SHP77 (cell line): ENCODE data around the gene GOLGA6L9.
"Not testable (repeated sequence)": the region's sequence is repeated elsewhere in the genome, so short reads cannot be mapped to it uniquely, and the experiment has no call there.

Source experiments
- DNase-seq, 2 experiments: peaks; one replicate each; lab custom pipeline; 2025; lab: John Stamatoyannopoulos, UW

The GOLGA6L9 gene, protein sequence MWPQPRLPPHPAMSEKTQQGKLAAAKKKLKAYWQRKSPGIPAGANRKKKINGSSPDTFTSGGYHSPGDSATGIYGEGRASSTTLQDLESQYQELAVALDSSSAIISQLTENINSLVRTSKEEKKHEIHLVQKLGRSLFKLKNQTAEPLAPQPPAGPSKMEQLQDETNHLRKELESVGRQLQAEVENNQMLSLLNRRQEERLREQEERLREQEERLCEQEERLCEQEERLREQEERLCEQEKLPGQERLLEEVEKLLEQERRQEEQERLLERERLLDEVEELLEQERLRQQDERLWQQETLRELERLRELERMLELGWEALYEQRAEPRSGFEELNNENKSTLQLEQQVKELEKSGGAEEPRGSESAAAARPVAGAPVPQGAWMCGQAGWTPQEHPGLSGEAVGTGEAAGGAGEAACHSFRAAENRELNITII

DNA sequence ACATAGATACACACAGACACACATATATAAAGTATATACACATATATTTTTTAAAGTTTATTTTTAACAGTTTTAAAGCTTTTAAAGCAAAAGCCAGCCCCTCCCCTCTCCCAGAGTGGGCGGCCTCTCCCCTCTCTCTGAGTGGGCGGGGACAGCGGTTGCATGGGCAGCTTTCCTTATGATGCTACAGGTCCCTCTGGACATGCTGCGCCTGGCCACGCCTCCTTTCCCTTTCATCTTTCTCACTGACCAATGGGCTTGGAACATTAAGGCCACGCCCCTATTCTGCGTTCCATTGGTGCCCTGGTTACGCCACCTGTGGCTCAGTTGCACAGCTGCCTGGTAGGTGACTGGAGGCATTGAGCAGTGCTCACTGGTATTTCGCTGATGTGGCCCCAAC lies at the start of gene GOLGA6L9:
Gene GOLGA6L9 (plus strand): TSS at position 124 of the 400 bp plus-strand sequence. CDS start 264 bp downstream, at position 388.
- not testable (repeated sequence) for DNase-seq

DNA sequence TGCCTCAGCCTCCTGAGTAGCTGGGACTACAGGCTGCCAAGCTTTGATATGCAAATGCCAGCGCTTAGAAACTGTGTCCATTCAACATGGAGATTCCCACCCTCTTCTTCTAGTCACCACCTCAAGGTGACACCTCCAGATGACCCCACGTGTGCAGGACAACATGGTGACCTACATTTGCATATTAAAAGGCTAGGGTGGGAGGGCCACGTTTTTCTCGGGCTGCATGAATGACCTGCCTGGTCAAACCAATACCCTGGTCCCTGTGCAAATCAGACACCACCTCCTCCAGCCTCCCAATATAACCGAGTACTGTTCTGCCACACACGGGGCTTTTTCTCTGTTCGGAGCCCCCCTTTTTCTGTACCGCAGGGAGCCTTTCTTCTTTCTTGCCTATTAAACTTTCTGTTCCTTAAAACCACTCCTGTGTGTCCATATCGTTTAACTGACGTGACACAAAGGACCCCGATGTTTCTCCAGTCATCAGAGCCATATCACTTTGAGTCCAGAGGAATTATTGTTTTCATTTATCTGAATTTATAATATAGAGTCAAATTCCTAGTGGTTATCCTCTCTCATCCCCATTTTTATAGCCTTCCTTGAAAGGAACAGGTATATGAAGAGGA lies 48.2 kb upstream of the GOLGA6L9 start:
- not testable (repeated sequence) for DNase-seq

DNA sequence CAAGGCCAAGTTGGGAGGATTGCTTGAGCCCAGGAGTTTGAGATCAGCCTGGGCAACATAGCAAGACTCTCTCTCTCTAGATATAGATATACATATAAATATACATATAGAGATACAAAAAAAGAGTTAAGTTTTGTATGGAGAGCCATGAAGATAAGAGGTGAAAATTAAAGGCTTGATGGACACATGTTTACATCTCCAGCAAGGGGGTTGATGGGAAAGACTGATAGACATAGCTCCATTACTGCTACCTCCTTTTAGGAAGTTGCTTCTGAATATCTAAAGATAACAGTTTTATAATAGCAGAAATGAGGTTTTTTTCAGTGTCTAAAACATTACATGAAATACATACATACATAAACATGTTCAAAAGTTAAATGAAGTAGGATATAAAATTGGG lies 42.4 kb upstream of the GOLGA6L9 start:
- not testable (repeated sequence) for DNase-seq

DNA sequence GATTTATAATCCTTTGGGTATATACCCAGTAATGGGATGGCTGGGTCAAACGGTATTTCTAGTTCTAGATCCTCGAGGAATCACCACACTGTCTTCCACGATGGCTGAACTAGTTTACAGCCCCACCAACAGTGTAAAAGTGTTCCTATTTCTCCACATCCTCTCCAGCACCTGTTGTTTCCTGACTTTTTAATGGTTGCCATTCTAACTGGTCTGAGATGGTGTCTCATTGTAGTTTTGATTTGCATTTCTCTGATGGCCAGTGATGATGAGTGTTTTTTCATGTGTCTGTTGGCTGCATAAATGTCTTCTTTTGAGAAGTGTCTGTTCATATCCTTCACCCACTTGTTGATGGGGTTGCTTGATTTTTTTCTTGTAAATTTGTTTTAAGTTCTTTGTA lies 39.5 kb upstream of the GOLGA6L9 start:
- not testable (repeated sequence) for DNase-seq

DNA sequence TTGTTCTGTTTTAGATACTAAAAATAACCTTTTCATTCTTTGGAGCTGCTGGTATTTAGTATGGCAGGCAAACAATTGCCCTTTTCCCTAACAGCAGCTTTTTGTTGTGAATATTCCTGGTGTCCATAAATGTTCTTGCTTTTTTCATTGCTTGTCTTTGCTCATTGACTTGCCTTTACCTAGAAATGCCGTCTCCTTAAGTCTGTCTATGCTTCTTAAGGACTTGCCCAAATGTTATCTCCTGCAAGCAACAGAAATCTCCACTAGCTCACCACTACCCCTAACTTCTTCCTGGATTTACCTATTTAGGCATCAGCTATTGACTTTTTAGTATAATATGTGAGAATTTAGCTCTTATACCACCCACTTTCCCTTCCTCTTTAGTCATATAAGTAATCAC lies 37.5 kb upstream of the GOLGA6L9 start:
- DNase-seq, result not testable (repeated sequence)

DNA sequence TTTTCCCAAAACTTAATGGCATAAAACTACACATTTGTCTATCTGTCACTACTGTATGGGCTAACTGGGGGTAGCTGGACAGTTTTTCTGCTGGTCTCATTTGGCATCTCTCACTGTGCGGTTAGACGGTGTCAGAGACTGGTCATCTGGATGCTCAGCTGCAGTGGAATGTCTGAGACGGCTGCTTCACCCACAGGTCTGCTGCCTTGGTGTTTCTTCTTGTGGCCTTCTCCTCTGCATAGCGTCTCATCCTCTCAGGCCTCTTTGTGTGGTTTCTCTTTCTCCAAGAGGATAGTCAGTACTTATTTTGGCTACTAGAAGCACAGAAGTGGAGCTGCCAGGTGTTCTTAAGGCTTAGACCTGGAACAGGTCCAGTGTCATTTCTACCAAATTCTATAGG lies 35.9 kb upstream of the GOLGA6L9 start:
- no peak for DNase-seq

DNA sequence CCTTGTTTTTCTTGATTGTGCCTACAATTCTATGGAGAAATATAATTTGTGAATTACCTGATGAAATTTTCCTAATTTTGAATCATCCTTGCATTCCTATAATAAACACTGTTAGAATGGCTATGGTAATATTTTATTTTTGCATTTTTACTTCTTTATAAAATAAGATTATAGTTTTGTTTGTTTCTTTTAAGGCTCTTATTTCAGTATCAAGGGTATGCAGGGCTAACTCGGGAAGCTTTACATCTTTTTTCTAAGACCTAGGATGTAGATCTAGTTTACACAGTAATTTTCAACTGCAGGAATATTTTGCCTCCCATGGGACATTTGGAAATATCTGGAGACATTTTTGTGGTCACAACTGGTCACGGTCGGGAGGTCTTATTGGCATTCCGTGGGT lies 33.8 kb upstream of the GOLGA6L9 start:
- DNase-seq, result not testable (repeated sequence)

DNA sequence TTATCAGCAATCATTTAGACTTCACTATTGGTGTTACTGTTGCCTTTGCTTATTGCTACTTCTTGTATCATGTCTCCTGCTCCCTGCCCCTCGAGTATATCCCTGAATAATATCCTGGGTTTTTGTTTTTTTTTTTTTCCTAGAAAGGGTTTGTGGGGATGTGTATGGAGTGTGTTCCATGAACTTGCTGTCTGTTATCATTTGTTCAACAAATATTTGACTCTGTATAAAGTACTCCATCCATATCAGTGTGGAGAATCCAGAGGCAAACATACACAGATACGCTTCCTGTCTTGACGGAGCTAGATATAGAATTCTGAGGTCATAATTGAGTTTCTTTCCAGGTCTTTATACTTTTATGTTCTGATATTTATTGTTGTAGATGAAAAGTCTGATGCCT lies 31.8 kb upstream of the GOLGA6L9 start:
- DNase-seq, result no peak

DNA sequence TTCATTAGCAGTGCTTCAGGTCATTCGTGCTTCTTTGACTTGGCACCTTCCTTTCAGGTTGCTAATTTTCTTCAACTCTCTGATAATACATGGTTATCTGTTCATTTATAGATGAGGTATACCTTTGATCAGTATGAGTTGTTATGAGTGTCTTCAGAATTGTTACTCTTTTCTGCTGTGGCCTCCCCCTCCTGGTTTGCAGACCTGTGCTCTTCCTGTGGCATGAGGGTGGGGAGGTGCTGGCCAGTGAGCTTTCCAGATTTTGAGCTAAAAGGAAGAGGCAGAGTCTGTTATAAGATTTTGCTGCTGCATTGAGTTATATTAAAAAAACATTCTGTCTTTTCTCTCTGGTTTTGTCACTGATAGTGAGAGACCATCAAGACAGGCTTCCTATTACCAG lies 30.8 kb upstream of the GOLGA6L9 start:
- DNase-seq, result no peak

DNA sequence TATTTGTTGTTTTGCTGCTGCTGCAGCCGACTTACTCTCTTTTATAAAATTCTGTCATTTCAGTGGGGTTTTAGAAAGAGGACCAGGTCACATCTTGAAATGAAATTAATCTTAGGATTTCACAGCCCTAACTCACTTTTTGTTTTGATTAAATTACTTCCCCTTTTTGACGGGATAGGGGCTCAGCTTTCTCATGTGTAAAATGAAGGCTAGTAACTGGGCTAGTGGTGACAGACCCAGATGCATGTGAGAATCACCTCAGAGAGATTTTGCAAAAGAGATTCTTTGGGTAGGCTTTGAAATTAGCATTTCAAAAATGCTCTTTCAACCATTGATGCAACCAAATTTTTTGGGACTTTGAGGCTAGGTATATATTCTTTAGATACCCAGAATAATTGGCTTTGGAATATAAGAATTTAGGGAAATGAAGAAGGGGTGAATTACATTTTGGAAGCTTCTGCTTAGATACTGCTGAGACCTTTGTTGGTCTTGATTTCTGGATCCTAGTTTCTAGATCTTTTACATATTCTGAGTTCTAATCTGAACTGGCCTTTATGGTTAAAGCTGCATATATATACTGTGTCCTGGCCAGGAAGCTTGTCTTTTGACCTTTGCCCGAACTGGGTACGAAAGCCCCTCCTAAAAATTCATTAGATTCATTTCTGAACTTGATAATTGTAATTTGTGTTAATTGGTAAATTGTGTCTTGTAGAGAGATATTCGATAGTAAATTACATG lies 30.1 kb upstream of the GOLGA6L9 start:
- DNase-seq, result not testable (repeated sequence)

DNA sequence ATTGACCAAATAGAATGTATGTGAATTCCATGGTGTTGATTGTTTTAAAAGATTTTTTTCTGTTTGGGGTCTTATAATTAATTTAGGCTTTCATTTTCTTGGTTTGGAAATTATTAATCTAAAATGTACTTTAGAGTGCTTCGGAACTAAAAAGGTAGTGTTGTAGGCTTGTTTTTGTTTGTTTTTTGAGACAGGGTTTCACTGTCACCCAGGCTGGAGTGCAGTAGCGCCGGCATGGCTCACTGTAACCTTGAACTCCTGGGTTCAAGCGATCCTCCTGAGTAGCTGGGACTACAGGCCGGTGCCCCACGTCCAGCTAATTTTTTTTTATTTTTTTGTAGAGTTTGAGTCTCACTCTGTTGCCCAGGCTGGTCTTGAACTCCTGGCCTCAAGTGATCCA lies 27.7 kb upstream of the GOLGA6L9 start:
- not testable (repeated sequence) for DNase-seq

DNA sequence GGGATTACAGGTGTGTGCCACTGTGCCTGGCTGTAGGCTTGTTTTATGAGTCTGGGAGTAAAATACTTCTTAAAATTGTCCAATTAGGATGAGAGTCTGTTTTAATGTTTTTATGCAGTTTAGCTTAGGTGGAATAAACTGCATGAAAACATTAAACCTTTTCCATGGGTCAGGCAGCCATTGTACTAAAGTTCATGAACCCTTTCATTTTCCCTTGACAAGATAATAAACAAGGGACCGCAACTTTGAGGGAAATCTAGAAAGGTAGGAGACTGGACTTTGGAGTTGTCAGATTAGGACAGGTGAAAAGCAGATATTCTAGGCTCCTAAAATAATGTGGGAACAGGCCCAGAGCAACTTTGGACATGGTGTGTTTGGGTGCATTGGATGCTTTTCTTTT lies 27.3 kb upstream of the GOLGA6L9 start:
- DNase-seq, result not testable (repeated sequence)

DNA sequence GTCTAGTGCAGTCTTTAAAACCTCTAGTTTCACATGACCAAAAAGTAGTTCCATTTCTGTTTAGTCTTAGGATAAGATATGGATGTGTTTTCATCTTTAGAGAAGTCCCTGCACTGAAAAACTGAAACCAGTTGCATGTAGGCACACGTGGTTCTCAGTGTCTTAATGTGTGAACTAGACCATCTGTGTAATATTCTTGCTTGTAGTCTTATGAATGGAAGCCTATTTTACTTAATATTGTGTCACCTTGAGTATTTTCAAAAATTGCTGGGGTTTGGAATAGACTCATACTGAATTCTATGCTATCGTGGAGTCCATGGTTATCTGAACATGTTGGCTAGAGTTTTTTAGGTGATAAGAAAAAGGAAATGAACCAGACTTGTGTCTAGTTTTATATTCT lies 23.4 kb upstream of the GOLGA6L9 start:
- DNase-seq, result not testable (repeated sequence)

DNA sequence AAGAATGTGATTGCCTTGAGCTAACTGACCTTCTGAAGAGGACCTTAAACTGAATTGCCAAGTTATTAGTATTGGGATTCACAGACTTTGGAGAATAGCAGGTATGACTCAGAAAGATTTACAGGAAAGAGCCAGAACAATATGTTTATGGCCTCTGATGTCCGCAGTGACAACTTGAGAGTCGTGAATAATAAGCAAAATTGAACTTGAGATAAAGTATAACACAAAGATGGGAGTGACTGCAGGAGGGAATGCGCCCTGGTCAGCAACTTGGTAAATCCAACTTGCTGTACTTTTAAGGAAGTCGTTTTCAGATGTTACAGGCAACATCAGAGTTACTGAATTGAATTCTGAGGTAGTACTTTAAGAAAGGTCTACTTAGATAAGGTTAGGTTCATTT lies 19.3 kb upstream of the GOLGA6L9 start:
- not testable (repeated sequence) for DNase-seq

DNA sequence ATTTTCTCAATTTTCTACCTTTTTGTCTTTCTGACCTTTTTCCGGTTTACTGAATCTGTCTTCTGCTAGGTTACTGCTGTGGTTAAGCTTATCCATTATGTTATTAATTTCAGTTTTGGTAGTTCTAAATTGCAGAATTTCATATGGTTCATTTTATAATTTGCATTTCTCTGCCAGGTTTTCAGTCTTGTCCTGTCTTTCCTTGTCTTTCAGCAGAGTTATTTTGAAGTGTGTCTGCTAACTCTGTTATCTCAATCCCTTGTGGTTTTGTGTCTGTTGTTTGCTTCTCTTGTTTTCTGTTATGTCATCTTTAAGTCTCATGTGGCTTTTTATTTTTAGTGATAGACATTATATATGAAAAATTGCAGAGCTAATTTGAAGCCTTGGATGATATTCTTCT lies 18.0 kb upstream of the GOLGA6L9 start:
- not testable (repeated sequence) for DNase-seq

DNA sequence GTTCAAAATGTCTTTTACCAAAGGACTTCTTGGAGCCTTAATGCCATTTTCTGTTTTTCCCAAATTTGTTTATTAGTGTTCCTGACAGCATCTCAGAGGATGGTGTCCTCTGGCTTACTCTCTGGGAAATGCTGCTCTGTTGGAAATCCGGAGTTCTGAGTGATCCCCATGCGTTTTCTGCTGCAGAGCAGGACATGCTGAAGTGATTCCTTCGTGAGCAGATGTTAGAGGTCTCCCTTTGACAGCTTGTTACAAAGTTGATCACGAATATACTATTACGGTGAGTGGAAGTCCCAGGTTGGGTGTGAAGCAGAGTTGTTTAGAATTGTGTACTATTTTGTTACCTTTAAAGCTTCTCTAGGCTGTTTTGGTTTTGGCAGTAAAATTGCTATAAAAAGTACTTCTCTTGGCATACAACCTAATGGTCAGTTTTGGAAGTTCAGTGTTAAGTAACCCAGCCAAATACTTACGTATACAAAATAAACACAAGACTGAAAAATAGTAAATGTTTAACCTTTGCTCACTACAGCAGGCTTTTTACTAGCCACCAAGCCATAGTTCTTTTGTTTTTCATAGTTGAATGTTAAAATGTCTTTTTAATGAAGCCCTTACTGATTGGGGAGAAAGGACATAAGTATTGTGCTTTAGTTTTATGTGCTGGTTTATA lies 15.0 kb upstream of the GOLGA6L9 start:
- DNase-seq, result not testable (repeated sequence)

DNA sequence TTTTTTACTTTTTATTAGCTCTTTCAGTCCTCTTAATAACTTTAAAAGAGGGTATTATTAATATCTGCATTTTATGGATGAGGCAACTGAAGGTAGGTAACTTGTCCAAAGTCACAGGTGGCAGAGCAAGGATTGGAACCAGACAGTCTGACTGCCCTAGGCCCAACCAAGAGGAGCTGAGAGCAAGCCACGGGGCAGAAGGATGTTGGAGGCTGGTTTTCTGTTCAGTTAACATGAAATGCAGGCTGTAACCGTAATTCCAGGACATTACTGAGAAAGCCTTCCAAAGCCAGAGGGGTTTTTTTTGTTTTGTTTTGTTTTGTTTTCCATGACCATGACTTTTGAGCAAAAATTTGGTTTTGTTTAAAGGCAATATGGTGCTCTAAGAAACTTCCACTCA lies 9.1 kb upstream of the GOLGA6L9 start:
- not testable (repeated sequence) for DNase-seq

DNA sequence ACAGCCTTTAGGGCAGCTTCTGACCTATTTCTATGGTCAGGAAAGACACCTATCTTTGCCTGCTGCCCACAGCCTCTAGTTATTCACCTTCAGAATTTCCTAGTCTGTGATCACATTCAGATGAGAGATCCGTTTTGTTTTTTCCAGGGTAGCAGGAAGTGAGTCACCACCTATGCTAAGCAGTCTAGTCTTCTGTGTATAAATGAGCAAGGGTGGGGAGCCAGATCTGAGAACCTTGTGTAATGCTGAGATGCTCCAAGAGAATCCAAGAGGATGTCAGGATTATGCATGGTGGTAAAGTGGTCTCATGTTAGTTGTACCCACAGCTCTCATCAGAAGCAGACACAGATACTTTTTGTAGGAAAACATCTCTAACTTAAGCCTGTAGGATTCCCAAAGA lies 8.7 kb upstream of the GOLGA6L9 start:
- DNase-seq, result not testable (repeated sequence)

DNA sequence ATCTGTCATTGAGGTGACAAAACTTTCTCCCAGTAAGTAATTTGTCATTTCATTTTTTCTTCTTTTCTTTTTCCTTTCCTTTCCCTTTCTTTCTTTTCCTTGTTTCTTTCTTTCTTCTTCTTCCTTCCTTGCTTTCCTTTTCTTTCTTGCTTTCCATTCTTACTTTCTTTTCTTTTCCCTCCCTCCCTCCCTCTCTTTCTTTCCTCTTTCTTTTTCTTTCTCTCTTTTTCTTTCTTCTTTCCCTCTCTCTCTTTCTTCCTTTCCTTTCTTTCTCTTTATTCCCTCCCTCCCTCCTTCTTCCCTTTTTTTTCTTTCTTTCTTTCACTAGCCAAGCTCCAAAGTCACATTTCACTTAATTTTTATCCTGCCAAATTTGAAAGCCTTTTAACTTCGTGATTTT lies 2.5 kb upstream of the GOLGA6L9 start:
- not testable (repeated sequence) for DNase-seq

DNA sequence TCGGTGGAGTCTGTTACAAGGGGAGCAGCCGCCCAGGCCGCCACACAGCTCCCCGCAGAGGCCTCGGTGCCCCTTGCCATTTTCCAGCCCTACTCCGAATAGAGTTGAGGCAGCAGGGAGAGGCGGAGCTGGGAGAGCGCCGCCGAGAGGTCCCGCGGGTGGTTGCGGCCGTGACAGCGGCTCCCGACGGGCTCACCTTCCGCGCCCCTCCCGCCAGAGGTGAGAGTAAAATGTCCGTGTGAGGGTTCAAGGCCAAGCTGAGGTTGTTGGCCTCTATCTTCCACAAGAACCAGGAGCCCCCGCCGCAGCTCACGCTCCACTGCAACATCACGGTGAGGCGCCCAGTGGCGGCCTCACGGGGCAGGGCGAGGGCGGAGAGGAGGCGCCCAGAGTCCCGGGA lies 15.8 kb downstream of the GOLGA6L9 start:
- not testable (repeated sequence) for DNase-seq

DNA sequence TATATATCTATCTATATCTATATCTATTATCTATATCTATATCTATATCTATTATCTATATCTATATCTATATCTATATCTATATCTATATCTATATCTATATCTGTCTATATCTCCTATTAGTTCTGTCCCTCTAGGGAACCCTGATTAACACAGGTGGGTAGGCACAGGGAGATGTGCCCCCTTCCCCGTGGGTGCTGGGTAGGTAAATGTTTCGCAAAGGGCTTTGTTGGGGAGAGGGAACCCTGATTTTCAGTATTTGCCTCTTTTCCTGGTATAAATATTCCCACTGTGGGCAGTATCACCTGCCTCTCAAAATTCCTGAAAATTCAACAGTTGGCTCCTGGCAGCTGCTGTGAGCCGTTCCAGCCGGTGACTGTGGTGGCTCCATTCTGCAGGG lies 27.7 kb downstream of the GOLGA6L9 start:
- DNase-seq, result not testable (repeated sequence)

DNA sequence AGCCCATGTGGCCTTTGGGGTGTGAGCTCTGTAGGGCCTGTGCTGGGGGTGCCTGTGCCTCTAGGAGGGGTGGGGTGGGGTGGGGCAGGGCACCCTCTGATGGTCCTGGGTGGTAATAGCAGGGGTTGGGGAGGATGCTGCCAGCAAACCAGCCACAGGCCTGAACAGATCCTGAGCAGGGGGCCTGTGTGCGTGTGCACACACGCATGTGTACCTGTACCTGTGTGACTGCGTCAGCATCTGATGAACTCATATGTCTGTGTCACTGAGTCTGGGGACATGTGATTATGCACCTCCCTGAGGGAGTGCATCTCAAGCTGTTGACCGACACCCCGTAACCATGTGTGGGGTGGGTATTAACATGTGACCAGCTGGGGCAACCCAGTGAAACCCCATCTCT lies 36.0 kb downstream of the GOLGA6L9 start:
- not testable (repeated sequence) for DNase-seq
